HG03460 (cell line): ENCODE results near the gene NHERF2.

Experiments used
- ATAC-seq: cut with Tn5 transposase; IDR thresholded peaks from one replicate; pipeline ENCODE4 v1.9.1; 2021; ENCODE audit not compliant: unreplicated experiment

Gene NHERF2

GRCh38 chr16:2038382-2039231 lies 11.9 kb downstream of the NHERF2 start:
- no peak for ATAC-seq

GRCh38 chr16:2039274-2040031 lies 12.8 kb downstream of the NHERF2 start:
- no peak for ATAC-seq

- ATAC-seq, result no peak
Measured at GRCh38 chr16:2040041-2040786, 13.5 kb downstream of the NHERF2 start.

DNA sequence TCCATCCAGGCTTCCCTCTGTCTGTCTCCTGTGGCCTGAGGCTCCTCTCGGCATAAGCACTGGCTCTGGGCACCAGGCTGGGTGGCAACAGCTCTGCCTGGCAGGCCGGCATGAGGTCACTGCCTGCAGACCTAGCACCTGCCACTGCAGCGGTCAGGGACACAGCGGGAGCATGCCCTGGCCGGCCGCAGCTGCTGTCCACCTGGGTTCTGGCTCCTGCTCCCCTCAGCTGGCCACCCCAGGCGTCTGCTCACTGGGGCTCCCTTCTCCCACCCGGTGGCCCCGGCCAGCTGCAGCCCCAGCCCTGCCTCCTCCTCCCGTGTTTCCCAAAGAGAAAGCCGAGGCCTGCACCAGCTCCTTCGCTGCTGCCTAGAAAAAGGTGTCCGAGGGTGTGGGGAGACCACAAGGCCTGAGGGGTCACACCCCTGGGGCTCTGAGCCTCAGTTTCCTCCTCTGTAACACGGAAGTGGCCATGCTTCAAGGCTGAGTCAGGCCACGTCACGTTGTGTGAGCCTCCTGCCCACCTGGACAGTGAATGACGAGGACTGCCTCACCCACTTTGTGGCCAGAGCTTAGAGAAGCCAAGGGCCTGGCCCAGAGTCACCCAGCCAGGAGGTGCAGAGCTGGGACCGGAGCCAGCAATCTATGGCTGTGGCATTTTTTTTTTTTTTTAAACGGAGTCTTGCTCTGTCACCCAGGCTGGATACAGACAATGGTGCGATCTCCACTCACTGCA lies 14.3 kb downstream of the NHERF2 start:
- no peak for ATAC-seq

- no peak for ATAC-seq
Measured at GRCh38 chr16:2042171-2042985, 15.7 kb downstream of the NHERF2 start.

DNA sequence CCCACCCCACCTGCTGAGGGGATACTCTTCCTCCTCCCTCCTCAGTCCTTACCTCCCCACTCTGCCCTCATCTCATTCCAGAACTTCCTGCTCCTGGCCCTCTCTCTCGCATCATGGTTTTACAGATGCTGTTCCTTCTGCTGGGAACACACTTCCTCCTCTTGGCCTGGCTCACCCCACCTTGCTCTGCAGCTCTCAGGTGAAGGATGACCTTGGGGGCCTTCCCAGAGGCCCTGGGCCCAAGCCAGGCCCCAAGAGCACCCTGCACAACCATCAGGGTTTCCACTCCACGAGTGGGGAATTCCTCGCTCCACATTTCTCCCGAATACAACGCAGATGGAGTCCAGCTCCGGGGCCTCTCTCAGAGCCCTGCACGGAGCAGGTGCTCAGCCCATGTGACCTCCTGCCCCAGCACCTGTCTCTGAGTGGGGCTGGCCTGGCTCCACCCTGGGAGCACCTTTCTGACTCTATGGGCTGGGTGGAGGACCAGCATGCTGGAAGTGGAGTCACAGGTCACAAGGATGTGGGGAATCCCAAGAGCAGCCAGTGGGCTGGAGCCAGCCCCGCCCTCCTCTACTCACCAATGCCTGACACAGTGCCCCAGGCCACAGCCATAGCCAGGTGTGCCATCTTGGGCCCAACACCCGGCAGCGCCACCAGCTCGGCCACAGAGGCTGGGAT lies 16.4 kb downstream of the NHERF2 start:
- no peak for ATAC-seq

GRCh38 chr16:2043667-2044451 lies 17.2 kb downstream of the NHERF2 start:
- ATAC-seq, result no peak

DNA sequence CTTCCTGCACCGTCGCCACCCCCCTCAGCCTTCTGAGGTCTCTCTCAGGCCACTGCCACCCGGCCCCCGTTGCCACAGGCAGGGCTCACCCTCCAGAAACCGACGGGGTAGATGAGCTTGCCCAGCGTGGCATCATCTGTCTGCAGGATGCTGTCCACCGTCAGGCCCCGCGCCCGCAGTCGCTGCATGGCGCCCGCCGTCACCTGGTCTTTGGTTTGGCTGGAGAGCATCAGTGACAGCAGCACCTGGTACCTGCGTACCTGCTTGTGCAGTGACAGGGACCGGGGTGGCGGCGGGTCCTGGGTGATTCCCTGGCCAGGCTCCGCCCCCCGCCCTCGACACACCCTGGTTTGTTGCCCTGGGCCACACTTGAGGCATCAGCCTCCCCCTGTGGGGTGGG lies 17.8 kb downstream of the NHERF2 start:
- ATAC-seq, result no peak

DNA sequence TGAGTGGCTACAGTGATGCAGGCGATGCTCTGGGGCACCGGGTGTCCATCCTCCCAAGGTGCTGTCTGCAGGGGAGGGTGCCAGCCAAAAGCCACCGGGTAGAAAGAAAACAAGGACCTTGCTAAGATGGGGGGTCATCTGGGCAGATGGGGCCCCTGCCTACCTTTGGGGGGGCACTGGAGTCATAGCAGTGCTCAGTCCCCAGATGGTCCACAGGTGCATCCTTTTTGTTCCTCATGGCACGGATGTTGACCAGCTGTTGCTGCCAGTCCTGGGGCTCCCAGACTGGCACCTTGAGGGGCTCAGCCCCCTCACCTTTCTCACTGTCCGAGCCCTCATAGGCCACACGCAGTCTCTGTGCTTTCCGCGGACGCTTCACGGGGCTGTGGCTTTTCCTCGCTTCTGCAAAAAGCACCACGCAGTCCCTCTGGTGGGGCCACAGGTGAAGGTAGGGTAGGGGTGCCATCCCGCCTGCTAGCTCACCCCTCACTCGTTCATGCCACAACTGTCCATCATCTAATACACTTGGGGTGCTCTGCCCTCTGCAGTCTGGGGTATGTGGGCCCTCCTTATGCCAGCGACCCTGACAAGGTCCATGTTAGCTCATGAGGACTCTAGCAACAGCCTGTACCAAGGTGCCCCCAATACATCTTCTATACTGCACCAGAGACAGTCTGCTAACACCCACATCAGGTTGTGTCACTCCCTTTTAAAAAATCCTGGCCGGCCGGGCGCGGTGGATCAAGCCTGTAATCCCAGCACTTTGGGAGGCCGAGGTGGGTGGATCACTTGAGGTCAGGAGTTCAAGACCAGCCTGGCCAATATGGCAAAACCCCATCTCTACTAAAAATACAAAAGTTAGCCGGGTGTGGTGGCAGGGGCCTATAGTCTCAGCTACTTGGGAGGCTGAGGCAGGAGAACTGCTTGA lies 19.5 kb downstream of the NHERF2 start:
- no peak for ATAC-seq

GRCh38 chr16:2046893-2047329 lies 20.2 kb downstream of the NHERF2 start:
- ATAC-seq, result no peak

DNA sequence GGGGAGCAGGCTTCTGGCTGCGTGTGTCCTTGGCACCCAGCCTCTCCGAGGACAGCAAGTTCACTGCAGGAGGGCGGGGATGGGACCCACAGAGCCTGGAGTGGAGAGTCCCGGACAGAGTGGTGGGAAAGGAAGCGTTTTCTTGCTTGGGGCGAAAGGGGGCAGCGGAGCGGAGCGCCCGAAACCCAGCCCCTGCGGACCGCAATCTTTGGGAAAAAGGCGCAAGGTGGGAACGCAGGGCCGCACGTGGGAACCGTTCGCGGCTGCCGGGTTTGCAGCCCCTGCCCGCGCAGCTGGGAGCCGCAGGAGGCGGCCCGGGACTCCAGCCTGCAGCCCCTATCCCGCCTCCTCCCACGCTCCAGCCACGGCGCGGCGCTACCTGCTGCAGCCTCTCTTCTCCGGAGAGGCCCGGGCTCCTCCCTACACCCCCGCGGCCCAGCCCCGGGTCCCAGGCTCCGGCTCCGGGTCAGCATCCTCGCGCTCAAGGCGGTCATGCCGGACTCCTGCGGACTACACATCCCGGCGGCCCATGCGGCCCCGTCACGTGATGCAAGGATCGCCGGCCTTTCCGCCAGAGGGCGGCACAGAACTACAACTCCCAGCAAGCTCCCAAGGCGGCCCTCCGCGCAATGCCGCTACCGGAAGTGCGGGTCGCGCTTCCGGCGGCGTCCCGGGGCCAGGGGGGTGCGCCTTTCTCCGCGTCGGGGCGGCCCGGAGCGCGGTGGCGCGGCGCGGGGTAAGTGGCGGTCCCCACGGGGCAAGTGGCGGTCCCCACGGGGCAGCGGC lies 20.8 kb downstream of the NHERF2 start, which contains the start of the genes NTHL1 and TSC2:
NTHL1 (minus strand) TSS at position 505 of the 786 bp plus-strand sequence; CDS start at position 494, 11 bp downstream.
TSC2 (plus strand) TSS at position 656 of the 786 bp plus-strand sequence. CDS start 631 bp downstream, outside the sequence.
- ATAC-seq, result peak; percentile 84

GRCh38 chr16:2048116-2048543 lies 21.4 kb downstream of the NHERF2 start:
- ATAC-seq, result no peak

- no peak for ATAC-seq
Measured at GRCh38 chr16:2053211-2053610, 26.5 kb downstream of the NHERF2 start.

DNA sequence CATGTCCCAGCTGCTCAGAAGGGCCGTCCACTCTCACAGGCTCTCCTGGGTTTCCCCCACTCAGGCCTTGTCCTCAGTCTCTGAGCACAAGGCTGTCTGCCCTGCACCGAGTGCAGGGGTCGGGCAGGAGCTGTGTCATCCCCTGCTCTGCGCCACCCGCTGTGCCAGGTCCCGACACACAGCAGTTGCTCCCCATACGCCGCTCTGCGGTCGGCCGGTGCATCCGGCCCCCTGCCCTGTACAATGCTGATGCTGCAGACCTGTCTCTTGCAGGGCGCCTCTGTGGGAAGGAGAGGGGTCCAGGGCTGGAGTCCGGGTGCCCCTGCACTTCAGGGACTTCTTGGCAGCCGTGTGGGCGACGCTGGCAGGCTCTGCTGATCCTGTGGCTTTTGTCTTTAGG lies 27.2 kb downstream of the NHERF2 start:
- ATAC-seq, result no peak

GRCh38 chr16:2054543-2055245 lies 28.0 kb downstream of the NHERF2 start:
- ATAC-seq, result no peak

- ATAC-seq, result no peak
Measured at GRCh38 chr16:2056077-2056476, 29.4 kb downstream of the NHERF2 start.
